ENCODE data around the gene NUP188. TPM values are rescaled to one million over a fixed set of nuclear protein-coding genes. Genes with fewer than 3 reads are reported as not detected.

The NUP188 gene
- total RNA-seq, 3 donors from 2014 or later (not counting 1 experiment from before 2014, with no cell fraction given), result 53.9 to 66.4 (median 58.3) TPM

DNA sequence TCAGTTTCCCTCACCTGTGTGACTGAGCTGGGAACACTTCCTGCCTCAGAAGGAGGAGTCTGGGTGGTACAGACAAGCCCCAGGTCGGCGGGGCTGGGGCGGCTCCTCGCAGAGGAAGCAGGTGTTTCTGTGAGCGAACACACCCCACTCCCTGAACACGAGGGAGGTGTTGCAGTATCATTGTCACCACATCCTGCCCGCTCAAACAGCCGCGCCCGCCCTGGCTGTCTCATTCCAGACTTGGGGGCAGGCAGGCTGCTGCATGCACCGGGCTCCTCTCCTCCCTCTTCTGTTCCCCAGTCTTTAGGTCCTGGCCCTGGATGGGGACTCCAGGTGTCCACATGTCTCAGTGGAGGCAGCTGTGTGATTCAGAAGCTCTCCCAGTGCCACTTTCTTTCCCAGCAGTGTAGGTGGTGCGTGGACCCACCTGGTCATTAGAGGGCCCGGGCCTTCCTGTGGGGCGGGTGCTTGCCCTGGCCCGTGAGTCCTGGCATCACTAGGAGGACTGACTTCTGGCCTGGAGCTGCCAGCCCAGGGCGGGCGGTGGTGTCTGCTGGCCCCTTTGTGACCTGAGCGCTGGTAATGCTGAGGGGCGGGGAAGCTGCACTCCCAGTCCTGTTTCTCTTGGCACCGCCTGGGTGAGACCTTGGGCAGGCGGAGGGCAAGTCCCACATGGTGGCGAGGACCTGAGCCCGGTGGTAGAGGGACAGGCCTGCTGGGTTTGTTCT lies 45.0 kb upstream of the NUP188 start:
- peaks cover 40 to 78% of the 10 kb centered on the region in 2 donors for H3K4me1 Mint-ChIP-seq
- Histone ChIP-seq H3K4me3 (ENCODE audit: low read length) (peak overlapping the region; percentile 12), H3K4me1 (ENCODE audit: control insufficient read depth, insufficient read depth, low read length) (peaks cover 81% of the 10 kb centered on the region), H3K9me3 (ENCODE audit: control insufficient read depth, insufficient read depth, low read length) (no peaks in the 10 kb centered on the region), H3K27me3 (ENCODE audit: control insufficient read depth, insufficient read depth, low read length) (no peaks in the 10 kb centered on the region), H3K36me3 (ENCODE audit: control insufficient read depth, insufficient read depth, low read length) (peaks cover 9% of the 10 kb centered on the region), H3K27ac (ENCODE audit: low read length) (peak overlapping the region; percentile 84)
- TF ChIP-seq, protein P1, sequence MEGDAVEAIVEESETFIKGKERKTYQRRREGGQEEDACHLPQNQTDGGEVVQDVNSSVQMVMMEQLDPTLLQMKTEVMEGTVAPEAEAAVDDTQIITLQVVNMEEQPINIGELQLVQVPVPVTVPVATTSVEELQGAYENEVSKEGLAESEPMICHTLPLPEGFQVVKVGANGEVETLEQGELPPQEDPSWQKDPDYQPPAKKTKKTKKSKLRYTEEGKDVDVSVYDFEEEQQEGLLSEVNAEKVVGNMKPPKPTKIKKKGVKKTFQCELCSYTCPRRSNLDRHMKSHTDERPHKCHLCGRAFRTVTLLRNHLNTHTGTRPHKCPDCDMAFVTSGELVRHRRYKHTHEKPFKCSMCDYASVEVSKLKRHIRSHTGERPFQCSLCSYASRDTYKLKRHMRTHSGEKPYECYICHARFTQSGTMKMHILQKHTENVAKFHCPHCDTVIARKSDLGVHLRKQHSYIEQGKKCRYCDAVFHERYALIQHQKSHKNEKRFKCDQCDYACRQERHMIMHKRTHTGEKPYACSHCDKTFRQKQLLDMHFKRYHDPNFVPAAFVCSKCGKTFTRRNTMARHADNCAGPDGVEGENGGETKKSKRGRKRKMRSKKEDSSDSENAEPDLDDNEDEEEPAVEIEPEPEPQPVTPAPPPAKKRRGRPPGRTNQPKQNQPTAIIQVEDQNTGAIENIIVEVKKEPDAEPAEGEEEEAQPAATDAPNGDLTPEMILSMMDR (IDR thresholded peaks at IDR 0.05), result no peak
- DNase-seq, result peak; percentile 81 to 93
- no peaks in the 10 kb centered on the region for H3K9me3 Mint-ChIP-seq
- WGBS (ENCODE audit: insufficient coverage), result 19% methylated on average over 23 of the region's 23 CpGs
- H3K27me3 Mint-ChIP-seq (ENCODE audit: low read depth in 2 of 2), result no peaks in the 10 kb centered on the region
- H3K4me3 Mint-ChIP-seq, result peak overlapping the region; percentile 83
- H3K27ac Mint-ChIP-seq, result peak overlapping the region; percentile 87 to 95
- no peaks in the 10 kb centered on the region for H3K36me3 Mint-ChIP-seq
- intact Hi-C loops (cut with micrococcal nuclease), result loop anchor here (1.0 kb wide), 2 partner anchors 10 to 20 kb away; partner anchors contain the start of gene LRRC8A
- peak; percentile 78 to 92 (median 89) for ATAC-seq

DNA sequence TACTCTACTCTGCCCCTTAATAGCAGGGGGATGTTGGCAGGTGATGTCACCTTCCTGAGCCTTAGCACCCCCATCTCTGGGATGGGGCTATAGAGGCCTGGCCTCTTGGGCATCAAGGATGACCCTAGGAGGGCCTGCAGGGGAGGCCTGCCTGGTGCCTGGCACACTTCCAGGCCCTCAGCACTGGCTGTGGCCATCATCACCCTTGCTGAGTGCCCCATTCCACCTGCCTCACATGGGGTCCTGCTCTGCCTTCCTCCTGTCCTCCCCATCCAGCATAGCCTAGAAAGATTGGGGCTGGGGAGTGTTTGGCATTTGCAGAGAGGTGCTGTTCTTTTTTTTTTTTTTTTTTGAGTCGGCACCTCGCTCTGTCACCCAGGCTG lies 44.4 kb upstream of the NUP188 start:
- TF ChIP-seq, protein P1 (IDR thresholded peaks at IDR 0.05), result no peak
- Histone ChIP-seq H3K27ac (ENCODE audit: low read length) (peak overlapping the region; percentile 84), H3K4me3 (ENCODE audit: low read length) (peak overlapping the region; percentile 12), H3K9me3 (ENCODE audit: control insufficient read depth, insufficient read depth, low read length) (no peaks in the 10 kb centered on the region), H3K4me1 (ENCODE audit: control insufficient read depth, insufficient read depth, low read length) (peaks cover 76% of the 10 kb centered on the region), H3K36me3 (ENCODE audit: control insufficient read depth, insufficient read depth, low read length) (peaks cover 15% of the 10 kb centered on the region), H3K27me3 (ENCODE audit: control insufficient read depth, insufficient read depth, low read length) (no peaks in the 10 kb centered on the region)
- peaks cover 39 to 78% of the 10 kb centered on the region in 2 donors for H3K4me1 Mint-ChIP-seq
- no peaks in the 10 kb centered on the region for H3K9me3 Mint-ChIP-seq
- peak overlapping the region; percentile 83 for H3K4me3 Mint-ChIP-seq
- intact Hi-C loops (cut with micrococcal nuclease), result no loop called here
- peak in 2 of 3 donors; percentile 1 to 9 for ATAC-seq
- WGBS (ENCODE audit: insufficient coverage), result 50% methylated on average over 1 of the region's 2 CpGs
- DNase-seq, result peak in 1 of 2 donors; percentile 49
- no peaks in the 10 kb centered on the region for H3K27me3 Mint-ChIP-seq (ENCODE audit: low read depth in 2 of 2)
- H3K27ac Mint-ChIP-seq, result peak overlapping the region; percentile 87 to 95
- no peaks in the 10 kb centered on the region for H3K36me3 Mint-ChIP-seq

DNA sequence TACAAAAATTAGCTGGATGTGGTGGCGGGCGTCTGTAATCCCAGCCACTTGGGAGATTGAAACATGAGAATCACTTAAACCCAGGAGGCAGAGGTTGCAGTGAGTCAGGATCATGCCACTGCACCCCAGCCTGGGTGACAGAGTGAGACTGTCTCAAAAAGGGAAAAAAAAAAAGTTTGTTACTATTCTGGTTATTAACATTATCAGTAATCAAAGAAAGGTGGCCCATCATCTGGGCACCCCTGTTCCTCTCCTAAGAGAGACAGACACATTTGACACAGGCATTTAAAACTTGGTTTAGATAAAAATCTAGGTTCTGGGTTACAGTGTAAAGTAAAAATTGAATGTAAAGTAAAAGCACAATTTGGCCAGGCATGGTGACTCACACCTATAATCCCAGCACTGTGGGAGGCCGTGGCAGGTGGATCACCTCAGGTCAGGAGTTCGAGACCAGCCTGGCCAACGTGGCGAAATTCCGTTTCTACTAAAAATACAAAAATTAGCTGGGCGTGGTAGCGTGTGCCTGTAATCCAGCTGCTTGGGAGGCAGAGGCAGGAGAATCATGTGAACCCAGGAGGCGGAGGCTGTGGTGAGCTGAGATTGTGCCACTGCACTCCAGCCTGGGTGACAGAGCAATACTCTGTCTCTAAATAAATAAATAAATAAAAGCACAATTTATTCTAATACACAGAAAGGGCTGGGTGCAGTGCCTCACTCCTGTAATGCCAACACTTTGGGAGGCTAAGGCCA lies 43.5 kb upstream of the NUP188 start:
- intact Hi-C loops (cut with micrococcal nuclease), result no loop called here
- WGBS (ENCODE audit: insufficient coverage), result 88% methylated on average over 10 of the region's 10 CpGs
- Mint-ChIP-seq H3K4me3 (peak overlapping the region; percentile 83), H3K36me3 (no peaks in the 10 kb centered on the region), H3K27me3 (ENCODE audit: low read depth in 2 of 2) (no peaks in the 10 kb centered on the region), H3K27ac (peak overlapping the region; percentile 87 to 95), H3K4me1 (peaks cover 32 to 77% of the 10 kb centered on the region in 2 donors), H3K9me3 (no peaks in the 10 kb centered on the region)
- H3K9me3 ChIP-seq (ENCODE audit: control insufficient read depth, insufficient read depth, low read length), result no peaks in the 10 kb centered on the region
- DNase-seq, result no peak
- peak overlapping the region; percentile 84 for H3K27ac ChIP-seq (ENCODE audit: low read length)
- TF ChIP-seq, protein P1 (IDR thresholded peaks at IDR 0.05), result no peak
- H3K27me3 ChIP-seq (ENCODE audit: control insufficient read depth, insufficient read depth, low read length), result no peaks in the 10 kb centered on the region
- H3K4me1 ChIP-seq (ENCODE audit: control insufficient read depth, insufficient read depth, low read length), result peaks cover 68% of the 10 kb centered on the region
- peak in 1 of 3 donors; percentile 1 for ATAC-seq
- H3K4me3 ChIP-seq (ENCODE audit: low read length), result no peak overlapping the region
- H3K36me3 ChIP-seq (ENCODE audit: control insufficient read depth, insufficient read depth, low read length), result peaks cover 21% of the 10 kb centered on the region

Data from natural killer cell (primary cell).